B cell (primary cell): ENCODE measurements around the gene GPER1. TPM values are rescaled to one million over a fixed set of nuclear protein-coding genes. Genes with fewer than 3 reads are reported as not detected.
A peak's percentile ranks its signal among the peaks of the same experiment; 100 is the strongest.

ENCODE experiments used
- ATAC-seq: fragments of 200-7000 bp; cut with Tn5 transposase; one replicate; pipeline ENCODE4 v1.10.0; 2021; ENCODE audit warnings: low read depth, mild to moderate bottlenecking, moderate number of reproducible peaks, moderate library complexity
- CTCF ChIA-PET: fragments of 350-600 bp; sonication (Branson Sonifier 250); formaldehyde crosslinking; loops from one replicate; lab custom pipeline; 2021; ENCODE audit warnings: antibody characterized with exemption, inconsistent platforms; lab: Charles Lee
- POLR2A ChIA-PET: fragments of 350-600 bp; sonication (Branson Sonifier 250); formaldehyde crosslinking; loops from one replicate; lab custom pipeline; 2021; ENCODE audit warnings: antibody characterized with exemption; lab: Charles Lee
- DNase-seq: peaks from one replicate; pipeline ENCODE4 v3.0.0; 2013
- H2AFZ ChIP-seq: 2 replicates; pipeline ENCODE4 v1.6.1; 2012; ENCODE audit warnings: mild to moderate bottlenecking, low read depth, low read length; ENCODE audit not compliant: insufficient read depth, poor library complexity, severe bottlenecking
- H3K27ac ChIP-seq, 2 donors: 1 replicate in 1 of 2; 2 replicates in 1 of 2; pipeline ENCODE4 v1.5.1; 2012 to 2013; ENCODE audit warnings: low read length in 2 of 2, mild to moderate bottlenecking in 2 of 2, moderate library complexity in 1 of 2
- H3K27me3 ChIP-seq, 4 experiments: fragments of 200-600 bp in 1 of 4; sonication (generic) in 1 of 4; replicated peaks in 1 of 4; 1 replicate in 2 of 4; 2 replicates in 2 of 4; pipeline versions ENCODE4 v1.6.1 to v1.7.0; 2013 to 2016; ENCODE audit warnings: low read length in 3 of 4, mild to moderate bottlenecking in 2 of 4, mixed read lengths in 1 of 4, moderate library complexity in 1 of 4; ENCODE audit not compliant: insufficient read depth in 4 of 4, control insufficient read depth in 3 of 4; ENCODE audit errors: control extremely low read depth in 1 of 4
- H3K36me3 ChIP-seq, 2 experiments: replicated peaks in 1 of 2; 1 replicate in 1 of 2; 2 replicates in 1 of 2; pipeline versions ENCODE4 v1.6.1 to v1.7.1; 2013; ENCODE audit warnings: low read length in 1 of 2; ENCODE audit not compliant: insufficient read depth in 2 of 2, control insufficient read depth in 1 of 2; ENCODE audit errors: control extremely low read depth in 1 of 2, extremely low read depth in 1 of 2
- H3K4me1 ChIP-seq, 2 donors: fragments of 200-600 bp in 1 of 2; sonication (generic) in 1 of 2; 1 replicate in 1 of 2; 2 replicates in 1 of 2; pipeline versions ENCODE4 v1.5.1 to v1.6.1; 2013 to 2017; ENCODE audit warnings: low read length in 2 of 2; ENCODE audit not compliant: control insufficient read depth in 2 of 2, insufficient read depth in 2 of 2
- H3K4me2 ChIP-seq: replicated peaks from 2 replicates; pipeline ENCODE3; 2012; ENCODE audit warnings: mild to moderate bottlenecking, low read depth, low read length; ENCODE audit not compliant: poor library complexity, severe bottlenecking
- H3K4me3 ChIP-seq, 5 experiments: fragments of 200-600 bp in 1 of 5; sonication (generic) in 1 of 5; 1 replicate in 3 of 5; 2 replicates in 2 of 5; pipeline versions ENCODE4 v1.5.1 to v1.7.0; 2011 to 2016; ENCODE audit warnings: low read length in 4 of 5, mild to moderate bottlenecking in 4 of 5, low read depth in 2 of 5, control low read depth in 1 of 5, moderate library complexity in 1 of 5; ENCODE audit not compliant: insufficient read depth in 1 of 5; ENCODE audit errors: control extremely low read depth in 1 of 5, extremely low read depth in 1 of 5
- H3K79me2 ChIP-seq: fragments of 200-600 bp; sonication (generic); one replicate; pipeline ENCODE4 v1.6.0; 2016; ENCODE audit warnings: low read length; ENCODE audit not compliant: control insufficient read depth, insufficient read depth
- H3K9ac ChIP-seq: fragments of 200-600 bp; sonication (generic); 2 replicates; pipeline ENCODE4 v1.6.1; 2017; ENCODE audit warnings: mild to moderate bottlenecking, low read length, moderate library complexity
- H3K9me3 ChIP-seq, 3 donors: one replicate each; pipeline versions ENCODE4 v1.6.1 to v1.7.1; 2013; ENCODE audit warnings: low read length in 2 of 3; ENCODE audit not compliant: control insufficient read depth in 2 of 3, insufficient read depth in 1 of 3; ENCODE audit errors: control extremely low read depth in 1 of 3
- H4K20me1 ChIP-seq: 2 replicates; pipeline ENCODE4 v1.6.0; 2012; ENCODE audit warnings: mild to moderate bottlenecking, low read length; ENCODE audit not compliant: insufficient read depth, control insufficient read depth, poor library complexity, severe bottlenecking
- H3K27ac Mint-ChIP-seq: one replicate; pipeline ENCODE4 v1.8.0; 2021; ENCODE audit warnings: mixed read lengths
- H3K27me3 Mint-ChIP-seq: one replicate; pipeline ENCODE4 v1.8.0; 2021; ENCODE audit warnings: mixed read lengths
- H3K4me1 Mint-ChIP-seq: one replicate; pipeline ENCODE4 v1.8.0; 2021; ENCODE audit warnings: mixed read lengths
- H3K4me3 Mint-ChIP-seq: one replicate; pipeline ENCODE4 v1.8.0; 2021; ENCODE audit warnings: mixed read lengths
- H3K9me3 Mint-ChIP-seq: one replicate; pipeline ENCODE4 v1.8.0; 2022; ENCODE audit warnings: mixed read lengths; ENCODE audit not compliant: insufficient read depth
- EZH2 ChIP-seq: IDR thresholded peaks from 2 replicates; pipeline ENCODE4 v1.6.1; 2012; ENCODE audit warnings: borderline replicate concordance, low read depth, mild to moderate bottlenecking, moderate library complexity, low read length; ENCODE audit not compliant: insufficient read depth, poor library complexity, severe bottlenecking
- WGBS: methylation state at CpG from one replicate; pipeline ENCODE4 v1.1.5; 2013; ENCODE audit warnings: missing lambda C conversion rate; ENCODE audit not compliant: insufficient coverage; 5-methylcytosine and 5-hydroxymethylcytosine counted together
- intact Hi-C: fragments of 100-400 bp; cut with micrococcal nuclease; formaldehyde crosslinking; loops from one replicate; pipeline ENCODE4 v1.10.0; 2022
- polyA plus RNA-seq: library from polyadenylated mRNA; depleted of rRNA; stranded (reverse); fragments of >200 nt; gene quantifications from 2 replicates; pipeline ENCODE4 v1.2.3, GENCODE V29; 2012
- total RNA-seq, 2 donors: library from RNA; stranded (reverse); fragments of 120-200 nt in 1 of 2; gene quantifications; 1 replicate in 1 of 2; 2 replicates in 1 of 2; pipeline versions ENCODE4 v1.2.3 to v1.2.4, GENCODE V29; 2013 to 2022
- TF ChIP-seq, protein P1 (sequence below): fragments of 200-600 bp; IDR thresholded peaks from one replicate; pipeline ENCODE4 v1.8.0; 2022; ENCODE audit warnings: antibody characterized with exemption, mild to moderate bottlenecking

Gene GPER1
- total and polyA plus RNA-seq, 2 donors (not counting 1 experiment from before 2014, with no cell fraction given): 3.2 to 21.3 TPM

DNA sequence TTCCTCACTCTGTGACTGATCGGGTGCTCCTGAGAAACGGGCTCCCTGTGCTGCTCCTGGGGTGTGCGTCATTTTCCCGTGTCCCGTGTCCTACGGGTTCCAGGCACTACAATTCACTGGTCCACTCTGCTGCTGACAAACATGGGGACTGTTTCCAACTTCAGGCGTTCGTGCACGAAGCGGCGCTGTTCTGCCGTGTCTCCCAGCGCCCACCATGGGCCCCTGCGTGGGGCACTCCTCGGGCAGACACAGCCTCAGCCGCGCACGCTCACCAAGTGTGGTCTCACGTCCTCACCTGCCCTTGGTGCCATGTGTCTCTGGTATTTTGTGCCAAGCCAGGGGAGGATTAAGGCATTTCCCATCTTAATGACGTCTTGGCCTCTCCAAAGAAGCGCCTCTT, 24.6 kb upstream of the GPER1 start:
- ChIA-PET CTCF (interaction anchor here (3.2 to 16.5 kb wide), 4 partner anchors 40 to 89 kb away, joined by 23 to 496 read pairs (median 49); partner anchors contain the start of gene COX19), POLR2A (interaction anchor here (0.8 to 4.4 kb wide), 3 partner anchors 18 to 70 kb away, joined by 3 to 47 read pairs (median 3); no protein-coding TSS in a partner anchor)
- peaks cover 0 to 19% (median 0%) of the 10 kb centered on the region in 3 donors for H3K9me3 ChIP-seq
- DNase-seq (no peak), ATAC-seq (no peak)
- intact Hi-C loops: loop anchor here (10.0 kb wide), 1 partner anchor 149 kb away; no protein-coding TSS in a partner anchor
- H3K4me1 ChIP-seq: peaks cover 37 to 49% of the 10 kb centered on the region in 2 donors
- H3K4me3 ChIP-seq: no peak overlapping the region
- 97% methylated on average over 21 of the region's 21 CpGs for WGBS
- Mint-ChIP-seq H3K27ac (peak overlapping the region; percentile 59), H3K4me1 (peaks cover 56% of the 10 kb centered on the region), H3K9me3 (no peaks in the 10 kb centered on the region), H3K27me3 (peaks cover 25% of the 10 kb centered on the region), H3K4me3 (peak overlapping the region; percentile 47)
- H2AFZ ChIP-seq: no peak overlapping the region
- H3K27ac ChIP-seq: no peak overlapping the region
- H3K9ac ChIP-seq: no peak overlapping the region
- peaks cover 0 to 46% (median 17%) of the 10 kb centered on the region in 4 experiments for H3K27me3 ChIP-seq
- H4K20me1 ChIP-seq: peaks cover 48% of the 10 kb centered on the region
- no peaks in the 10 kb centered on the region for H3K36me3 ChIP-seq
- TF ChIP-seq, protein P1, sequence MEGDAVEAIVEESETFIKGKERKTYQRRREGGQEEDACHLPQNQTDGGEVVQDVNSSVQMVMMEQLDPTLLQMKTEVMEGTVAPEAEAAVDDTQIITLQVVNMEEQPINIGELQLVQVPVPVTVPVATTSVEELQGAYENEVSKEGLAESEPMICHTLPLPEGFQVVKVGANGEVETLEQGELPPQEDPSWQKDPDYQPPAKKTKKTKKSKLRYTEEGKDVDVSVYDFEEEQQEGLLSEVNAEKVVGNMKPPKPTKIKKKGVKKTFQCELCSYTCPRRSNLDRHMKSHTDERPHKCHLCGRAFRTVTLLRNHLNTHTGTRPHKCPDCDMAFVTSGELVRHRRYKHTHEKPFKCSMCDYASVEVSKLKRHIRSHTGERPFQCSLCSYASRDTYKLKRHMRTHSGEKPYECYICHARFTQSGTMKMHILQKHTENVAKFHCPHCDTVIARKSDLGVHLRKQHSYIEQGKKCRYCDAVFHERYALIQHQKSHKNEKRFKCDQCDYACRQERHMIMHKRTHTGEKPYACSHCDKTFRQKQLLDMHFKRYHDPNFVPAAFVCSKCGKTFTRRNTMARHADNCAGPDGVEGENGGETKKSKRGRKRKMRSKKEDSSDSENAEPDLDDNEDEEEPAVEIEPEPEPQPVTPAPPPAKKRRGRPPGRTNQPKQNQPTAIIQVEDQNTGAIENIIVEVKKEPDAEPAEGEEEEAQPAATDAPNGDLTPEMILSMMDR: no peak
- no peak for TF ChIP-seq EZH2
- H3K4me2 ChIP-seq: no peak overlapping the region
- H3K79me2 ChIP-seq: no peaks in the 10 kb centered on the region

DNA sequence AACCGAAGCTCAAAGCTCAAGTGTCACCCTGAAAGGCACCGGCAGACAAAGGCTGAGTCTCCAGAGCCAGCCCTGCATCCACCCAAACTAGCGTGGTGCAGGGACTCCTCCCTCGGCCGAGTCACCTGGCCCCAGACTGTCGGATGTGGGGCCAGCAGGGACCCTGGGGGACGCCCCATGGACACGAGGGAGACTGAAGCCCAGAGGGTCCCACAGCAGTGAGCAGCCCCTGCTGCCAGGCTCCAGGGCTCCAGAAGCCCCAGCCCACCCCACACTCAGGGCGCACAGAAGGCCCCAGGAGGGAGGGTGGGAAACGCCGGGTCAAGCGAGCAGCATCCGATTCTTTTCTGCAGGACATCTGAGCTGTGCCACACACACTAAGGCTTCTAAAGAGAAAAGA, 23.3 kb upstream of the GPER1 start:
- Histone ChIP-seq H3K4me1 (peaks cover 37 to 49% of the 10 kb centered on the region in 2 donors), H3K9ac (no peak overlapping the region), H3K9me3 (peaks cover 0 to 16% (median 0%) of the 10 kb centered on the region in 3 donors), H3K27me3 (peaks cover 0 to 42% (median 17%) of the 10 kb centered on the region in 4 experiments), H3K36me3 (no peaks in the 10 kb centered on the region), H3K4me2 (no peak overlapping the region), H3K27ac (no peak overlapping the region), H2AFZ (no peak overlapping the region), H4K20me1 (peaks cover 43% of the 10 kb centered on the region), H3K79me2 (no peaks in the 10 kb centered on the region), H3K4me3 (no peak overlapping the region)
- TF ChIP-seq EZH2: no peak
- TF ChIP-seq, protein P1: no peak
- WGBS: 91% methylated on average over 10 of the region's 13 CpGs
- Mint-ChIP-seq H3K4me3 (no peak overlapping the region), H3K4me1 (peaks cover 51% of the 10 kb centered on the region), H3K9me3 (no peaks in the 10 kb centered on the region), H3K27ac (no peak overlapping the region), H3K27me3 (peaks cover 18% of the 10 kb centered on the region)
- POLR2A ChIA-PET: interaction anchor here (1.1 to 4.4 kb wide), 4 partner anchors 19 to 71 kb away, joined by 3 to 47 read pairs (median 5); no protein-coding TSS in a partner anchor
- intact Hi-C loops: loop anchor here (10.0 kb wide), 1 partner anchor 150 kb away; no protein-coding TSS in a partner anchor
- ATAC-seq: no peak
- DNase-seq: no peak
- CTCF ChIA-PET: interaction anchor here (1.5 to 16.5 kb wide), 17 partner anchors 10 to 345 kb away, joined by 4 to 496 read pairs (median 17); partner anchors contain the start of genes COX19 and GPR146
